H1 (cell line): ENCODE results near the gene PDCD6IP. TPM values are rescaled to one million over a fixed set of nuclear protein-coding genes. Genes with fewer than 3 reads are reported as not detected.

Experiments used
- CTCF ChIA-PET: fragments of 300-600 bp; sonication (Branson Sonifier 250); formaldehyde crosslinking; loops from one replicate; lab custom pipeline; 2021; ENCODE audit not compliant: partially characterized antibody; lab: Charles Lee
- POLR2A ChIA-PET: fragments of 300-600 bp; sonication (Branson Sonifier 250); formaldehyde crosslinking; loops from one replicate; lab custom pipeline; 2021; ENCODE audit warnings: inconsistent platforms; ENCODE audit not compliant: partially characterized antibody; lab: Charles Lee
- DNase-seq, 2 experiments: peaks; one replicate each; pipeline versions ENCODE4 v3.0.0 to v3.0.0-alpha.2; 2010 to 2022; ENCODE audit warnings: low spot score in 2 of 2, low read depth in 1 of 2, mixed read lengths in 1 of 2
- FAIRE-seq: peaks from 2 replicates; lab custom pipeline; 2011; peaks lifted over from hg19 to GRCh38; lab: Jason Lieb, UNC
- H2AFZ ChIP-seq: 2 replicates; pipeline ENCODE4 v1.8.1; 2012; ENCODE audit warnings: low read length, inconsistent platforms
- H2AK5ac ChIP-seq: 2 replicates; pipeline ENCODE4 v1.6.1; 2013; ENCODE audit warnings: low read depth, low read length
- H2BK120ac ChIP-seq: replicated peaks from 2 replicates; pipeline ENCODE3; 2013; ENCODE audit warnings: low read depth, low read length, inconsistent platforms
- H2BK12ac ChIP-seq: 2 replicates; pipeline ENCODE4 v1.6.1; 2013; ENCODE audit warnings: low read depth, low read length
- H2BK15ac ChIP-seq: 2 replicates; pipeline ENCODE4 v1.6.1; 2013; ENCODE audit warnings: low read length
- H2BK20ac ChIP-seq: 2 replicates; pipeline ENCODE4 v1.6.1; 2013; ENCODE audit warnings: low read length
- H2BK5ac ChIP-seq: 2 replicates; pipeline ENCODE4 v1.6.1; 2013; ENCODE audit warnings: low read depth, low read length
- H3K14ac ChIP-seq: 2 replicates; pipeline ENCODE4 v1.6.1; 2013; ENCODE audit warnings: inconsistent platforms; ENCODE audit not compliant: insufficient read length
- H3K18ac ChIP-seq: 2 replicates; pipeline ENCODE4 v1.6.1; 2013; ENCODE audit warnings: low read length; ENCODE audit errors: extremely low read depth
- H3K23ac ChIP-seq: 2 replicates; pipeline ENCODE4 v1.6.1; 2013; ENCODE audit warnings: inconsistent platforms; ENCODE audit not compliant: insufficient read length
- H3K23me2 ChIP-seq: 2 replicates; pipeline ENCODE4 v1.6.1; 2013; ENCODE audit warnings: low read depth, low read length
- H3K27ac ChIP-seq: 2 replicates; pipeline ENCODE4 v1.6.1; 2011; ENCODE audit warnings: low read depth, low read length, inconsistent platforms
- H3K27me3 ChIP-seq, 4 experiments: replicated peaks in 1 of 4; 1 replicate in 1 of 4; 2 replicates in 3 of 4; pipeline versions ENCODE4 v1.6.1 to v1.8.1; 2011 to 2013; ENCODE audit warnings: low read length in 3 of 4, mild to moderate bottlenecking in 3 of 4, inconsistent platforms in 2 of 4, mixed read lengths in 2 of 4, moderate library complexity in 1 of 4; ENCODE audit not compliant: control insufficient read depth in 3 of 4, insufficient read depth in 3 of 4; ENCODE audit errors: extremely low read depth in 1 of 4
- H3K36me3 ChIP-seq, 4 experiments: 2 replicates each; pipeline versions ENCODE4 v1.6.1 to v1.8.1; 2011 to 2013; ENCODE audit warnings: mild to moderate bottlenecking in 4 of 4, low read length in 3 of 4, moderate library complexity in 2 of 4, control low read depth in 1 of 4, inconsistent platforms in 1 of 4; ENCODE audit not compliant: insufficient read depth in 4 of 4, control insufficient read depth in 2 of 4
- H3K4ac ChIP-seq: replicated peaks from 2 replicates; pipeline ENCODE3; 2013; ENCODE audit warnings: low read length, low read depth, mixed read lengths, inconsistent platforms; ENCODE audit not compliant: insufficient read length
- H3K4me1 ChIP-seq, 4 experiments: replicated peaks in 1 of 4; 1 replicate in 1 of 4; 2 replicates in 3 of 4; pipeline versions ENCODE4 v1.6.1 to v1.8.1; 2011 to 2013; ENCODE audit warnings: low read length in 3 of 4, inconsistent platforms in 2 of 4, mixed read lengths in 1 of 4; ENCODE audit not compliant: insufficient read depth in 4 of 4, control insufficient read depth in 3 of 4
- H3K4me2 ChIP-seq, 2 experiments: 2 replicates each; pipeline versions ENCODE4 v1.6.1 to v1.8.1; 2011 to 2013; ENCODE audit warnings: low read depth in 2 of 2, low read length in 2 of 2, control low read depth in 1 of 2, inconsistent platforms in 1 of 2, mild to moderate bottlenecking in 1 of 2; ENCODE audit not compliant: insufficient read depth in 1 of 2
- H3K4me3 ChIP-seq, 4 experiments: fragments of 200-600, 300-600 bp in 1 of 4; sonication (generic), shearing (Covaris generic), sonication (Bioruptor Twin) in 1 of 4; 2 replicates each; pipeline versions ENCODE4 v1.5.1 to v1.8.1; 2011 to 2016; ENCODE audit warnings: low read length in 4 of 4, low read depth in 3 of 4, control low read depth in 2 of 4, inconsistent platforms in 2 of 4, mild to moderate bottlenecking in 2 of 4, mixed read lengths in 1 of 4, moderate library complexity in 1 of 4; ENCODE audit not compliant: insufficient read depth in 2 of 4; ENCODE audit errors: extremely low read depth in 1 of 4
- H3K56ac ChIP-seq: replicated peaks from 2 replicates; pipeline ENCODE3; 2013; ENCODE audit warnings: low read depth, mild to moderate bottlenecking, mixed read lengths, low read length, inconsistent platforms; ENCODE audit not compliant: insufficient read length
- H3K79me1 ChIP-seq: 2 replicates; pipeline ENCODE4 v1.6.1; 2013; ENCODE audit warnings: low read depth, low read length, control low read depth
- H3K79me2 ChIP-seq, 2 experiments: 2 replicates each; pipeline versions ENCODE4 v1.6.1 to v1.8.1; 2012 to 2013; ENCODE audit warnings: low read length in 2 of 2, mild to moderate bottlenecking in 2 of 2, inconsistent platforms in 1 of 2; ENCODE audit not compliant: insufficient read depth in 2 of 2, control insufficient read depth in 1 of 2
- H3K9ac ChIP-seq, 4 experiments: replicated peaks in 1 of 4; 1 replicate in 1 of 4; 2 replicates in 3 of 4; pipeline versions ENCODE4 v1.6.1 to v1.8.1; 2011 to 2013; ENCODE audit warnings: low read depth in 3 of 4, low read length in 3 of 4, control low read depth in 2 of 4, mild to moderate bottlenecking in 2 of 4, moderate library complexity in 2 of 4, inconsistent platforms in 1 of 4; ENCODE audit errors: extremely low read depth in 1 of 4
- H3K9me3 ChIP-seq, 2 experiments: 2 replicates each; pipeline versions ENCODE4 v1.6.1 to v1.8.1; 2012 to 2013; ENCODE audit warnings: mild to moderate bottlenecking in 2 of 2, moderate library complexity in 2 of 2, control low read depth in 1 of 2, inconsistent platforms in 1 of 2, low read depth in 1 of 2, low read length in 1 of 2, mixed read lengths in 1 of 2; ENCODE audit not compliant: insufficient read depth in 2 of 2
- H4K20me1 ChIP-seq, 2 experiments: replicated peaks in 1 of 2; 2 replicates each; pipeline versions ENCODE3 to v1.8.1; 2011 to 2013; ENCODE audit warnings: inconsistent platforms in 2 of 2, low read length in 2 of 2, mild to moderate bottlenecking in 1 of 2; ENCODE audit not compliant: insufficient read depth in 2 of 2, control insufficient read depth in 1 of 2
- H4K5ac ChIP-seq: 2 replicates; pipeline ENCODE4 v1.6.1; 2013; ENCODE audit warnings: low read length, low read depth, mixed read lengths, inconsistent platforms; ENCODE audit not compliant: insufficient read length
- H4K8ac ChIP-seq: 2 replicates; pipeline ENCODE4 v1.8.0; 2013; ENCODE audit warnings: mild to moderate bottlenecking, moderate library complexity, low read length, inconsistent platforms; ENCODE audit not compliant: insufficient read depth; ENCODE audit errors: extremely low read depth
- H4K91ac ChIP-seq: replicated peaks from 2 replicates; pipeline ENCODE3; 2013; ENCODE audit warnings: low read length, mixed read lengths, inconsistent platforms; ENCODE audit not compliant: insufficient read length
- ASH2L ChIP-seq: fragments of 200-600, 300-600 bp; sonication (generic); IDR thresholded peaks from one replicate; pipeline ENCODE4 v1.7.1; 2017; ENCODE audit warnings: low read length
- ATF2 ChIP-seq: IDR thresholded peaks from 2 replicates; pipeline ENCODE4 v1.6.1; 2012; ENCODE audit warnings: low read length, inconsistent platforms
- BRCA1 ChIP-seq: IDR thresholded peaks from 2 replicates; pipeline ENCODE4 v1.6.1; 2012; ENCODE audit warnings: low read depth, low read length, improper control_type of control experiment
- CHD2 ChIP-seq: IDR thresholded peaks from 2 replicates; pipeline ENCODE4 v1.6.1; 2012; ENCODE audit warnings: low read length, improper control_type of control experiment
- GABPA ChIP-seq: IDR thresholded peaks from 2 replicates; pipeline ENCODE4 v1.6.1; 2011; ENCODE audit warnings: mild to moderate bottlenecking, low read length, moderate library complexity, borderline replicate concordance; ENCODE audit not compliant: insufficient read depth
- POU5F1 ChIP-seq: IDR thresholded peaks from 2 replicates; pipeline ENCODE4 v1.6.1; 2011; ENCODE audit warnings: low read depth, mild to moderate bottlenecking, low read length, moderate library complexity
- RAD21 ChIP-seq, 2 experiments: IDR thresholded peaks in 1 of 2; conservative IDR thresholded peaks in 1 of 2; 2 replicates each; pipeline ENCODE4 v1.6.1; 2011; ENCODE audit warnings: low read depth in 2 of 2, low read length in 2 of 2, improper control_type of control experiment in 1 of 2, inconsistent platforms in 1 of 2, mild to moderate bottlenecking in 1 of 2, moderate library complexity in 1 of 2
- RFX5 ChIP-seq: IDR thresholded peaks from 2 replicates; pipeline ENCODE4 v1.6.1; 2011; ENCODE audit warnings: low read depth, low read length, improper control_type of control experiment, borderline replicate concordance
- SIX5 ChIP-seq: IDR thresholded peaks from 2 replicates; pipeline ENCODE4 v1.6.1; 2011; ENCODE audit warnings: mild to moderate bottlenecking, low read depth, low read length
- TAF1 ChIP-seq: IDR thresholded peaks from 2 replicates; pipeline ENCODE4 v1.6.1; 2011; ENCODE audit warnings: mild to moderate bottlenecking, low read depth, low read length
- ZNF274 ChIP-seq: IDR thresholded peaks from 2 replicates; pipeline ENCODE4 v1.7.0; 2012; ENCODE audit warnings: low read length, borderline replicate concordance; ENCODE audit errors: extremely low read depth
- WGBS, 2 experiments: shearing (Covaris generic) in 1 of 2; methylation state at CpG; one replicate each; pipeline versions ENCODE4 v1.1.6 to v1.1.7; 2013 to 2015; ENCODE audit warnings: low lambda C conversion rate in 2 of 2, mixed read lengths in 2 of 2, inconsistent platforms in 1 of 2, low coverage in 1 of 2, missing lambda C conversion rate in 1 of 2; ENCODE audit not compliant: insufficient replicate concordance in 2 of 2, insufficient coverage in 1 of 2, insufficient read length in 1 of 2; ENCODE audit errors: extremely low coverage in 1 of 2, missing lambda C conversion rate in 1 of 2; 5-methylcytosine and 5-hydroxymethylcytosine counted together
- polyA plus RNA-seq, 7 experiments: library from polyadenylated mRNA; depleted of rRNA in 3 of 7; stranded (reverse) in 5 of 7; unstranded in 2 of 7; fragments of >200 nt in 5 of 7; fragments of 200-250 nt in 2 of 7; gene quantifications; 1 replicate in 5 of 7; 2 replicates in 1 of 7; 4 replicates in 1 of 7; pipeline versions ENCODE4 v1.2.1 to v1.2.3, GENCODE V29; 2011 to 2013; ENCODE audit warnings: missing spikeins in 2 of 7, mixed read lengths in 2 of 7
- total RNA-seq: library from RNA; stranded (reverse); fragmentation: NEBNext Ultra II Directional; extraction: Animal tissue kit (Norgen Biotek cat#: 25700); gene quantifications from 2 replicates; pipeline ENCODE4 v1.2.1, GENCODE V29; 2021
- TF ChIP-seq, protein P1 (sequence below): IDR thresholded peaks from 2 replicates; pipeline ENCODE4 v1.6.1; 2011; ENCODE audit warnings: low read length, improper control_type of control experiment

The PDCD6IP gene
- total and polyA plus RNA-seq, 2 of the 8 experiments (the other 6 are each of a cell fraction or from before 2014, with no cell fraction given) = 61.7 to 155 TPM

DNA sequence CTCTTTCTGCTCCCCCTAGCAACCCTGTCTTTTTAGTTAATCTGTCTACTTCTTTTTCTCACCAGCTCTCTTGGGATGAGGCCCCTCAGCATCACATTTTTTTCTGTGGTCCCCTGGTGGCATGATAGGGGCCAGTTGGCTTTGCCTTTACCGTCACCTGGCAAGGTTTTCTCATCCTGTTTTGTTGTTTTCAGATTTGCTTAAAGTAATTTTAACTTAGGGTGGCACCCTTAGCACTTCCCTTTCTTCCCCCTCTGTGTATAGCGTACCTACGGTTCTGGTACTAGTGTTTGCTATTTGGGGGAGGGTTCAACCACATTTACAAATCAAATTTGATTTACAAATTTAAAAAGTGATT lies 35.6 kb downstream of the PDCD6IP start:
- Histone ChIP-seq H3K18ac (no peak overlapping the region), H4K20me1 (peaks cover 0 to 3% of the 10 kb centered on the region in 2 experiments), H3K14ac (no peak overlapping the region), H2BK15ac (no peak overlapping the region), H3K23me2 (no peaks in the 10 kb centered on the region), H3K56ac (no peak overlapping the region), H3K4ac (no peak overlapping the region), H4K8ac (no peak overlapping the region), H3K27me3 (no peaks in the 10 kb centered on the region), H3K4me1 (peaks cover 0 to 6% (median 0%) of the 10 kb centered on the region in 4 experiments; a peak in 1 of 7 replicates), H3K4me2 (no peak overlapping the region), H3K36me3 (peaks cover 0 to 6% (median 3%) of the 10 kb centered on the region in 4 experiments; a peak in 2 of 8 replicates), H3K23ac (no peak overlapping the region), H3K9ac (no peak overlapping the region), H2BK12ac (no peak overlapping the region), H2AK5ac (no peak overlapping the region), H3K79me1 (no peaks in the 10 kb centered on the region), H4K91ac (no peak overlapping the region), H3K4me3 (no peak overlapping the region), H3K9me3 (no peaks in the 10 kb centered on the region), H3K27ac (no peak overlapping the region), H2BK20ac (no peak overlapping the region), H4K5ac (no peak overlapping the region), H2BK120ac (no peak overlapping the region), H2AFZ (no peak overlapping the region), H3K79me2 (no peaks in the 10 kb centered on the region), H2BK5ac (no peak overlapping the region)
- WGBS, 2 experiments = 72% methylated on average over 3 of the region's 3 CpGs; no CpG with 5 or more reads in 1 of the 2 experiments
- CTCF ChIA-PET = no interaction called here
- POLR2A ChIA-PET = interaction anchor here (0.6 kb wide), 1 partner anchor 10 kb away, joined by 3 read pairs; no protein-coding TSS in a partner anchor
- DNase-seq (no peak), FAIRE-seq (no peak)
- TF ChIP-seq ZNF274 = no peak
- no peak for TF ChIP-seq TAF1
- no peak for TF ChIP-seq GABPA
- TF ChIP-seq CHD2 = no peak
- TF ChIP-seq POU5F1 = no peak
- TF ChIP-seq, protein P1, sequence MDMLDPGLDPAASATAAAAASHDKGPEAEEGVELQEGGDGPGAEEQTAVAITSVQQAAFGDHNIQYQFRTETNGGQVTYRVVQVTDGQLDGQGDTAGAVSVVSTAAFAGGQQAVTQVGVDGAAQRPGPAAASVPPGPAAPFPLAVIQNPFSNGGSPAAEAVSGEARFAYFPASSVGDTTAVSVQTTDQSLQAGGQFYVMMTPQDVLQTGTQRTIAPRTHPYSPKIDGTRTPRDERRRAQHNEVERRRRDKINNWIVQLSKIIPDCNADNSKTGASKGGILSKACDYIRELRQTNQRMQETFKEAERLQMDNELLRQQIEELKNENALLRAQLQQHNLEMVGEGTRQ = no peak
- no peak for TF ChIP-seq SIX5
- no peak for TF ChIP-seq BRCA1
- TF ChIP-seq RAD21 (IDR thresholded peaks at IDR 0.05 in 1 of 2, conservative IDR thresholded peaks at IDR 0.05 in 1 of 2; ENCODE audit: low read depth in 2 of 2, low read length in 2 of 2) = no peak
- no peak for TF ChIP-seq RFX5
- TF ChIP-seq ATF2 = no peak
- TF ChIP-seq ASH2L = no peak
